H9 (cell line): ENCODE results near the gene THSD7B. TPM values are rescaled to one million over a fixed set of nuclear protein-coding genes. Genes with fewer than 3 reads are reported as not detected.
A peak's percentile ranks its signal among the peaks of the same experiment; 100 is the strongest.

ENCODE experiments used
- DNase-seq: peaks from one replicate; pipeline ENCODE4 v3.0.0-alpha.2; 2017
- H2AFZ ChIP-seq: one replicate; pipeline ENCODE4 v1.6.1; 2013; ENCODE audit warnings: mild to moderate bottlenecking, low read length, control low read depth, moderate library complexity
- H2AK5ac ChIP-seq: 2 replicates; pipeline ENCODE4 v1.6.1; 2013; ENCODE audit warnings: low read length, control low read depth, mixed read lengths; ENCODE audit not compliant: insufficient read length
- H2BK120ac ChIP-seq: one replicate; pipeline ENCODE4 v1.6.1; 2013; ENCODE audit warnings: low read depth, mild to moderate bottlenecking, low read length, control low read depth, inconsistent platforms; ENCODE audit not compliant: poor library complexity, severe bottlenecking
- H2BK12ac ChIP-seq: 2 replicates; pipeline ENCODE4 v1.6.1; 2013; ENCODE audit warnings: low read length, control low read depth, mixed read lengths, low read depth; ENCODE audit not compliant: insufficient read length
- H2BK15ac ChIP-seq: 2 replicates; pipeline ENCODE4 v1.6.1; 2013; ENCODE audit warnings: low read depth, low read length, control low read depth
- H2BK20ac ChIP-seq: one replicate; pipeline ENCODE4 v1.6.1; 2013; ENCODE audit warnings: low read depth, mild to moderate bottlenecking, low read length, control low read depth, inconsistent platforms; ENCODE audit not compliant: poor library complexity, severe bottlenecking
- H2BK5ac ChIP-seq: 2 replicates; pipeline ENCODE4 v1.6.1; 2013; ENCODE audit warnings: low read length, control low read depth, mixed read lengths; ENCODE audit not compliant: insufficient read length
- H3K14ac ChIP-seq: 2 replicates; pipeline ENCODE4 v1.6.1; 2013; ENCODE audit warnings: low read length, control low read depth; ENCODE audit not compliant: insufficient read depth
- H3K18ac ChIP-seq: 2 replicates; pipeline ENCODE4 v1.6.1; 2013; ENCODE audit warnings: low read depth, mild to moderate bottlenecking, mixed read lengths, low read length, control low read depth; ENCODE audit not compliant: insufficient read length
- H3K23ac ChIP-seq: 2 replicates; pipeline ENCODE4 v1.6.1; 2013; ENCODE audit warnings: low read length, control low read depth, mixed read lengths, low read depth; ENCODE audit not compliant: insufficient read length
- H3K23me2 ChIP-seq: 2 replicates; pipeline ENCODE4 v1.6.1; 2013; ENCODE audit warnings: low read depth, mild to moderate bottlenecking, mixed read lengths, low read length, control low read depth; ENCODE audit not compliant: insufficient read length, poor library complexity, severe bottlenecking
- H3K27ac ChIP-seq: 2 replicates; pipeline ENCODE4 v1.5.1; 2013; ENCODE audit warnings: low read length, control low read depth, mixed read lengths, low read depth; ENCODE audit not compliant: insufficient read length
- H3K27me3 ChIP-seq: 2 replicates; pipeline ENCODE4 v1.6.1; 2013; ENCODE audit warnings: low read length, control low read depth, inconsistent platforms; ENCODE audit not compliant: insufficient read depth
- H3K4ac ChIP-seq: 2 replicates; pipeline ENCODE4 v1.6.1; 2013; ENCODE audit warnings: low read depth, mild to moderate bottlenecking, control low read depth, inconsistent platforms, low read length, moderate library complexity
- H3K4me1 ChIP-seq: 2 replicates; pipeline ENCODE4 v1.6.1; 2013; ENCODE audit warnings: low read length, control low read depth, inconsistent platforms; ENCODE audit not compliant: insufficient read depth
- H3K4me2 ChIP-seq: 2 replicates; pipeline ENCODE4 v1.6.1; 2013; ENCODE audit warnings: low read length, control low read depth, mixed read lengths; ENCODE audit not compliant: insufficient read length, insufficient read depth
- H3K56ac ChIP-seq: 2 replicates; pipeline ENCODE4 v1.6.1; 2013; ENCODE audit warnings: low read depth, mild to moderate bottlenecking, mixed read lengths, low read length, control low read depth; ENCODE audit not compliant: insufficient read length
- H3K79me1 ChIP-seq: 2 replicates; pipeline ENCODE4 v1.6.1; 2013; ENCODE audit warnings: low read depth, mild to moderate bottlenecking, moderate library complexity, low read length, control low read depth, inconsistent platforms; ENCODE audit not compliant: insufficient read depth, poor library complexity, severe bottlenecking
- H3K79me2 ChIP-seq: 2 replicates; pipeline ENCODE4 v1.6.1; 2013; ENCODE audit warnings: low read length, control low read depth, inconsistent platforms; ENCODE audit not compliant: insufficient read depth
- H3K9ac ChIP-seq: 2 replicates; pipeline ENCODE4 v1.6.1; 2013; ENCODE audit warnings: low read length, control low read depth, mixed read lengths; ENCODE audit not compliant: insufficient read length; ENCODE audit errors: extremely low read depth
- H3K9me3 ChIP-seq: one replicate; pipeline ENCODE4 v1.6.1; 2013; ENCODE audit warnings: low read depth, low read length, inconsistent platforms; ENCODE audit not compliant: control insufficient read depth
- H3T11ph ChIP-seq: one replicate; pipeline ENCODE4 v1.6.1; 2013; ENCODE audit warnings: mild to moderate bottlenecking, low read length, control low read depth, inconsistent platforms
- H4K20me1 ChIP-seq: one replicate; pipeline ENCODE4 v1.6.1; 2013; ENCODE audit not compliant: control insufficient read depth, insufficient read length, insufficient read depth
- H4K5ac ChIP-seq: 2 replicates; pipeline ENCODE4 v1.6.1; 2013; ENCODE audit warnings: low read depth, mild to moderate bottlenecking, mixed read lengths, low read length, control low read depth; ENCODE audit not compliant: insufficient read length
- H4K8ac ChIP-seq: replicated peaks from 2 replicates; pipeline ENCODE4 v1.6.1; 2013; ENCODE audit warnings: low read length, control low read depth, mixed read lengths, low read depth; ENCODE audit not compliant: insufficient read length
- H4K91ac ChIP-seq: 2 replicates; pipeline ENCODE4 v1.6.1; 2013; ENCODE audit warnings: low read depth, mild to moderate bottlenecking, moderate library complexity, mixed read lengths, low read length, control low read depth; ENCODE audit not compliant: insufficient read length
- H3K27ac Mint-ChIP-seq, 3 experiments: 2 replicates in 2 of 3; 3 replicates in 1 of 3; pipeline ENCODE4 v1.8.0; 2020 to 2021; ENCODE audit warnings: mixed read lengths in 3 of 3, mild to moderate bottlenecking in 1 of 3, moderate library complexity in 1 of 3
- H3K27me3 Mint-ChIP-seq: 2 replicates; pipeline ENCODE4 v1.8.0; 2021; ENCODE audit warnings: low read depth, mild to moderate bottlenecking, moderate library complexity, mixed read lengths
- H3K36me3 Mint-ChIP-seq, 3 experiments: 2 replicates in 2 of 3; 3 replicates in 1 of 3; pipeline ENCODE4 v1.8.0; 2020 to 2021; ENCODE audit warnings: low read depth in 3 of 3, mixed read lengths in 3 of 3; ENCODE audit not compliant: insufficient read depth in 1 of 3
- H3K4me1 Mint-ChIP-seq, 2 experiments: 2 replicates each; pipeline ENCODE4 v1.8.0; 2020; ENCODE audit warnings: mixed read lengths in 2 of 2
- H3K4me3 Mint-ChIP-seq, 2 experiments: 2 replicates in 1 of 2; 3 replicates in 1 of 2; pipeline ENCODE4 v1.8.0; 2020 to 2021; ENCODE audit warnings: mild to moderate bottlenecking in 2 of 2, mixed read lengths in 2 of 2, moderate library complexity in 1 of 2
- H3K9me3 Mint-ChIP-seq, 2 experiments: 2 replicates in 1 of 2; 3 replicates in 1 of 2; pipeline ENCODE4 v1.8.0; 2020; ENCODE audit warnings: mild to moderate bottlenecking in 2 of 2, mixed read lengths in 2 of 2, moderate library complexity in 1 of 2
- WGBS: extraction: QIAGEN DNeasy Blood & Tissue Kit; methylation state at CpG from one replicate; pipeline ENCODE4 v1.1.7; 2013; ENCODE audit warnings: missing lambda C conversion rate, low lambda C conversion rate, mixed read lengths; ENCODE audit not compliant: insufficient read length; ENCODE audit errors: extremely low coverage; 5-methylcytosine and 5-hydroxymethylcytosine counted together
- total RNA-seq: library from RNA; stranded (reverse); gene quantifications from 2 replicates; pipeline ENCODE4 v1.2.1, GENCODE V29; 2021
- TF ChIP-seq, protein P1 (sequence below): fragments of 200-600 bp; sonication (generic); conservative IDR thresholded peaks from 3 replicates; pipeline ENCODE4 v1.8.0; 2021; ENCODE audit warnings: antibody characterized with exemption, mild to moderate bottlenecking

The THSD7B gene
- total RNA-seq, 1 experiment from 2014 or later = 0.85 TPM

GRCh38 chr2:137525641-137526190 lies 760.4 kb downstream of the THSD7B start:
- Histone ChIP-seq H3K27ac (no peak overlapping the region), H4K91ac (no peak overlapping the region), H2BK20ac (no peak overlapping the region), H3K79me2 (no peaks in the 10 kb centered on the region), H3K9me3 (no peaks in the 10 kb centered on the region), H2BK5ac (no peak overlapping the region), H4K5ac (no peak overlapping the region), H2BK120ac (no peak overlapping the region), H3K56ac (no peak overlapping the region), H3K18ac (no peak overlapping the region), H3T11ph (no peak overlapping the region), H3K27me3 (no peaks in the 10 kb centered on the region), H2AK5ac (no peak overlapping the region), H3K4me2 (no peak overlapping the region), H2AFZ (no peak overlapping the region), H4K8ac (no peak overlapping the region), H2BK12ac (no peak overlapping the region), H3K14ac (no peak overlapping the region), H3K9ac (no peak overlapping the region), H3K79me1 (no peaks in the 10 kb centered on the region), H3K23ac (no peak overlapping the region), H3K4ac (no peak overlapping the region), H3K23me2 (no peaks in the 10 kb centered on the region), H2BK15ac (no peak overlapping the region), H4K20me1 (no peaks in the 10 kb centered on the region), H3K4me1 (no peaks in the 10 kb centered on the region)
- Mint-ChIP-seq H3K36me3 (no peaks in the 10 kb centered on the region), H3K4me1 (peaks cover 10 to 11% of the 10 kb centered on the region in 2 experiments), H3K27ac (peak overlapping the region in 1 of 3 experiments; percentile 39; a peak in 2 of 7 replicates), H3K9me3 (no peaks in the 10 kb centered on the region), H3K4me3 (no peak overlapping the region), H3K27me3 (no peaks in the 10 kb centered on the region)
- DNase-seq = no peak
- TF ChIP-seq, protein P1, sequence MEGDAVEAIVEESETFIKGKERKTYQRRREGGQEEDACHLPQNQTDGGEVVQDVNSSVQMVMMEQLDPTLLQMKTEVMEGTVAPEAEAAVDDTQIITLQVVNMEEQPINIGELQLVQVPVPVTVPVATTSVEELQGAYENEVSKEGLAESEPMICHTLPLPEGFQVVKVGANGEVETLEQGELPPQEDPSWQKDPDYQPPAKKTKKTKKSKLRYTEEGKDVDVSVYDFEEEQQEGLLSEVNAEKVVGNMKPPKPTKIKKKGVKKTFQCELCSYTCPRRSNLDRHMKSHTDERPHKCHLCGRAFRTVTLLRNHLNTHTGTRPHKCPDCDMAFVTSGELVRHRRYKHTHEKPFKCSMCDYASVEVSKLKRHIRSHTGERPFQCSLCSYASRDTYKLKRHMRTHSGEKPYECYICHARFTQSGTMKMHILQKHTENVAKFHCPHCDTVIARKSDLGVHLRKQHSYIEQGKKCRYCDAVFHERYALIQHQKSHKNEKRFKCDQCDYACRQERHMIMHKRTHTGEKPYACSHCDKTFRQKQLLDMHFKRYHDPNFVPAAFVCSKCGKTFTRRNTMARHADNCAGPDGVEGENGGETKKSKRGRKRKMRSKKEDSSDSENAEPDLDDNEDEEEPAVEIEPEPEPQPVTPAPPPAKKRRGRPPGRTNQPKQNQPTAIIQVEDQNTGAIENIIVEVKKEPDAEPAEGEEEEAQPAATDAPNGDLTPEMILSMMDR = no peak
- no CpG with 5 or more reads among the region's 2 CpGs for WGBS
